PC-3 (cell line): ENCODE results near the gene IL17REL. TPM values are rescaled to one million over a fixed set of nuclear protein-coding genes. Genes with fewer than 3 reads are reported as not detected.

Experiments
- ATAC-seq: fragments of 200-7000 bp; cut with Tn5 transposase; 2 replicates; pipeline ENCODE4 v1.9.1; 2020; ENCODE audit warnings: mild to moderate bottlenecking, moderate library complexity
- BruUV-seq: library from RNA; stranded (reverse); fragments of 400-500 nt; replicated peaks from 2 replicates; lab custom pipeline; 2021; lab: Mats Ljungman, UMichigan
- CTCF ChIA-PET: fragments of 300-600 bp; sonication (Branson Sonifier 250); formaldehyde crosslinking; loops from one replicate; lab custom pipeline; 2022; ENCODE audit warnings: antibody characterized with exemption; lab: Charles Lee
- POLR2A ChIA-PET: fragments of 300-600 bp; sonication (Branson Sonifier 250); formaldehyde crosslinking; loops from one replicate; lab custom pipeline; 2022; ENCODE audit warnings: antibody characterized with exemption; ENCODE audit not compliant: unreplicated experiment; lab: Charles Lee
- DNase-seq: peaks from one replicate; pipeline ENCODE4 v3.0.0-alpha.2; 2015
- H2AFZ ChIP-seq: fragments of 300-600 bp; sonication (generic); 2 replicates; pipeline ENCODE4 v1.6.0; 2016; ENCODE audit warnings: antibody characterized with exemption, low read length
- H3F3A ChIP-seq: fragments of 300-600 bp; sonication (generic); one replicate; pipeline ENCODE4 v1.6.0; 2017; ENCODE audit warnings: antibody characterized with exemption, low read length, control low read depth, mild to moderate bottlenecking; ENCODE audit not compliant: unreplicated experiment
- H3K27ac ChIP-seq: fragments of 300-600 bp; sonication (generic); 2 replicates; pipeline ENCODE4 v1.5.1; 2016; ENCODE audit warnings: mild to moderate bottlenecking, low read length
- H3K27me3 ChIP-seq: fragments of 300-600 bp; sonication (generic); 2 replicates; pipeline ENCODE4 v1.6.1; 2016; ENCODE audit warnings: low read length, mixed read lengths
- H3K36me3 ChIP-seq: fragments of 300-600 bp; sonication (generic); 2 replicates; pipeline ENCODE4 v1.6.1; 2016; ENCODE audit warnings: low read depth, mixed run types, low read length, mixed read lengths
- H3K4me1 ChIP-seq: fragments of 300-600 bp; sonication (generic); 2 replicates; pipeline ENCODE4 v1.5.1; 2016; ENCODE audit warnings: low read length; ENCODE audit not compliant: insufficient read depth
- H3K4me2 ChIP-seq: fragments of 300-600 bp; sonication (generic); 2 replicates; pipeline ENCODE4 v1.6.0; 2016; ENCODE audit warnings: low read length
- H3K4me3 ChIP-seq: fragments of 300-600 bp; sonication (generic); 2 replicates; pipeline ENCODE4 v1.5.1; 2016; ENCODE audit warnings: mild to moderate bottlenecking, low read length, mixed read lengths
- H3K79me2 ChIP-seq: fragments of 300-600 bp; sonication (generic); 2 replicates; pipeline ENCODE4 v1.6.1; 2017; ENCODE audit warnings: low read length, mixed read lengths
- H3K9ac ChIP-seq: fragments of 300-600 bp; sonication (generic); 2 replicates; pipeline ENCODE4 v1.6.0; 2016; ENCODE audit warnings: mild to moderate bottlenecking, low read length
- H3K9me2 ChIP-seq: fragments of 300-600 bp; sonication (generic); replicated peaks from 2 replicates; pipeline ENCODE4 v1.6.1; 2016; ENCODE audit warnings: mixed run types, low read length, mixed read lengths
- H3K9me3 ChIP-seq: fragments of 300-600 bp; sonication (generic); 2 replicates; pipeline ENCODE4 v1.6.1; 2016; ENCODE audit warnings: low read length, mixed read lengths
- H4K20me1 ChIP-seq: fragments of 300-600 bp; sonication (generic); 2 replicates; pipeline ENCODE4 v1.6.1; 2016; ENCODE audit warnings: low read length, mixed read lengths
- EZH2 ChIP-seq: fragments of 300-600 bp; sonication (generic); IDR thresholded peaks from one replicate; pipeline ENCODE4 v1.6.1; 2017; ENCODE audit warnings: antibody characterized with exemption, mild to moderate bottlenecking, low read length; ENCODE audit not compliant: unreplicated experiment
- EZH2phosphoT487 ChIP-seq: fragments of 300-600 bp; sonication (generic); IDR thresholded peaks from 2 replicates; pipeline ENCODE4 v1.6.1; 2018; ENCODE audit warnings: mild to moderate bottlenecking, antibody characterized with exemption, low read length, borderline replicate concordance
- intact Hi-C: fragments of 100-400 bp; cut with micrococcal nuclease; formaldehyde crosslinking; loops from 2 replicates; pipeline ENCODE4 v1.9.0; 2023
- total RNA-seq: library from RNA; depleted of rRNA; stranded (reverse); fragments of >200 nt; gene quantifications from 2 replicates; pipeline ENCODE4 v1.2.3, GENCODE V29; 2014

Gene IL17REL
- total RNA-seq, 1 experiment from 2014 or later, result 0.04 TPM

- TSS peak; percentile 24 for BruUV-seq
- Histone ChIP-seq H3K4me2 (peak overlapping the region; percentile 92), H4K20me1 (no peaks in the 10 kb centered on the region), H3K27ac (peak overlapping the region; percentile 84), H3F3A (peaks cover 5% of the 10 kb centered on the region), H3K36me3 (no peaks in the 10 kb centered on the region), H3K9me3 (no peaks in the 10 kb centered on the region), H3K27me3 (no peaks in the 10 kb centered on the region), H3K4me3 (peak overlapping the region; percentile 65), H3K9me2 (no peaks in the 10 kb centered on the region), H3K9ac (peak overlapping the region; percentile 80), H3K4me1 (peaks cover 11% of the 10 kb centered on the region), H2AFZ (peak overlapping the region; percentile 69), H3K79me2 (no peaks in the 10 kb centered on the region)
- ATAC-seq (peak; percentile 92), DNase-seq (peak; percentile 96)
- ChIA-PET CTCF (interaction anchor here (0.6 to 1.1 kb wide), 2 partner anchors 17 to 60 kb away, joined by 3 to 4 read pairs; no protein-coding TSS in a partner anchor), POLR2A (interaction anchor here (0.6 kb wide), 1 partner anchor 14 kb away, joined by 3 read pairs; no protein-coding TSS in a partner anchor)
- intact Hi-C loops, result loop anchor here (10.0 kb wide), 1 partner anchor 64 kb away; no protein-coding TSS in a partner anchor
- TF ChIP-seq EZH2phosphoT487 (peak; percentile 84), EZH2 (no peak)
Observed at GRCh38 chr22:49970528-49971231, 41.9 kb downstream of the IL17REL start.

GRCh38 chr22:49969751-49970527 lies 42.6 kb downstream of the IL17REL start:
- Histone ChIP-seq H3F3A (peaks cover 5% of the 10 kb centered on the region), H3K4me2 (peak overlapping the region; percentile 92), H3K27me3 (no peaks in the 10 kb centered on the region), H3K9me3 (no peaks in the 10 kb centered on the region), H4K20me1 (no peaks in the 10 kb centered on the region), H3K79me2 (no peaks in the 10 kb centered on the region), H3K36me3 (no peaks in the 10 kb centered on the region), H3K9ac (peak overlapping the region; percentile 30; the same call in 1 of the 2 replicates), H3K4me1 (peaks cover 11% of the 10 kb centered on the region), H2AFZ (no peak overlapping the region), H3K27ac (peak overlapping the region; percentile 32; the same call in 1 of the 2 replicates), H3K4me3 (no peak overlapping the region; the same call in 1 of the 2 replicates), H3K9me2 (no peaks in the 10 kb centered on the region)
- no TSS peak for BruUV-seq
- intact Hi-C loops, result loop anchor here (10.0 kb wide), 1 partner anchor 65 kb away; no protein-coding TSS in a partner anchor
- CTCF ChIA-PET, result no interaction called here
- no peak for TF ChIP-seq EZH2phosphoT487
- ATAC-seq (no peak; the same call in 1 of the 2 replicates), DNase-seq (no peak)
- POLR2A ChIA-PET, result no interaction called here

DNA sequence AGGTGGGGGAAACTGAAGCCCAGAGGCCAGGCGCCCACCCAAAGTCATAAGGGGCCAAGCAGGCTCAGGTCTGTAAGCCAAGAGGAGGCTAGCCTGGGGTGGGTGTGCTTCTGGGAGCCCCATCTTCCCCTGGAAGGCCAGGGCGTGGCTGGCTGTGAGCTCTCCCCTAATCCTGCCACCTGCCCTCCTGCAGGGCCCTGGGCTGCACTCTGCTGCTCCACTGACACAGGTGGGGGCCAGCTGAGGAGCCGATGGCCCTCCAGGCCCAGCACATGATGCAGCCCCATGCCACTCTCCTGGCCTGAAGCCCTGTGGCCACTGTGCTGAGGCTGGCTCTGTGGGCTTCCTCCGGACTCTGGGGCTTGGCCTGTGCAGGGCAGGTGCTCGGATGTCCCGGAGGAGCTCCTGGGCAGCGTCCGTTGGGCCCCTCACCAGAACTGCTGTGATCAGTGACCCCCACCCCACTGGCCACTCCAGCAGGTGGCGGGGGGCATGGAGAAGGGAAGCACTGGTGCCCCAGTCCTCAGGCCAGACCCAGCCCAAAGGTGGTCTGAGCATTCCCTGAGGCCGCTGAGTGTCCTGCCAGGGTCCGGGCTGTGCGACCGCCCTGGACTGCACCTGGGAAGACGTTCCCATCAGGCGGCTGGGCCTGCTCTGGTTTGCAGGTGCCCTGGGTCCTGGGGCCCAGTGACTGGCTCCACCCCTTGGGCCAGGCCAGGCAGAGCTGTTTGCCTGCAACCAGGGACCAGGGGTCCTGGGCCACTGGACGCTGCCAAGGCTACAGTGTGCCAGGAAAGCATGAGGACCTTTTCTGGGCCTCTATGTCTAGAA lies 43.5 kb downstream of the IL17REL start:
- no peak overlapping the region for H3K9ac ChIP-seq
- ChIA-PET POLR2A (no interaction called here), CTCF (no interaction called here)
- DNase-seq (no peak), ATAC-seq (no peak)
- peaks cover 5% of the 10 kb centered on the region for H3F3A ChIP-seq
- no peak overlapping the region for H3K4me2 ChIP-seq
- TF ChIP-seq EZH2, result no peak
- TF ChIP-seq EZH2phosphoT487, result no peak
- peaks cover 11% of the 10 kb centered on the region for H3K4me1 ChIP-seq
- no peak overlapping the region for H3K27ac ChIP-seq
- peaks cover 2% of the 10 kb centered on the region for H4K20me1 ChIP-seq
- H3K9me2 ChIP-seq, result no peaks in the 10 kb centered on the region
- no peaks in the 10 kb centered on the region for H3K27me3 ChIP-seq
- peaks cover 4% of the 10 kb centered on the region for H3K79me2 ChIP-seq
- no peak overlapping the region for H3K4me3 ChIP-seq
- H3K36me3 ChIP-seq, result no peaks in the 10 kb centered on the region
- intact Hi-C loops, result no loop called here
- H3K9me3 ChIP-seq, result no peaks in the 10 kb centered on the region
- no peak overlapping the region for H2AFZ ChIP-seq
- BruUV-seq, result no TSS peak
